GM12874 (cell line): ENCODE data around the gene MFAP3L.
A peak's percentile ranks its signal among the peaks of the same experiment; 100 is the strongest.

Experiments
- TF ChIP-seq, protein P1 (sequence below): IDR thresholded peaks from 2 replicates; pipeline ENCODE4 v1.5.1; 2011; ENCODE audit warnings: low read depth, mild to moderate bottlenecking, control low read depth, low read length, moderate library complexity; ENCODE audit not compliant: insufficient read depth

Gene MFAP3L

DNA sequence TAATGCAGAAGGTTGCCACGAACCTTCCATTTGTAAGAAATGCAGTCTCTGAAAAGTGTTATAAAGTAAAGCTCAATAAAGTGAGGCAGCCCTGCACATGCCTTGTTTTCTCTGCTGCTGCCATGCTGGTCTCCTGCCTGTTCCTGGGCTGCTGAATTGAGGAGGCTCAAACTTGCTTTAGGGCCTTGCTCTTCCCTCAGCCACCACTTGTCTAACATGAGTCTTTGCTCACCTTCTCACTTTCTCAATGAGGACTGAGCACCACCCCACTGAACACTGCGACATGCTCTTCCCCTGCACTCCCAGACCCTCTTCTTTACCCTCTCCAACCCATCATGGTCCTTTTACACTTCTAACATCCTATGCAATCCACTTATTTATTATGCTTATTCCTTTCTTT, 25.2 kb upstream of the MFAP3L start:
- TF ChIP-seq, protein P1, sequence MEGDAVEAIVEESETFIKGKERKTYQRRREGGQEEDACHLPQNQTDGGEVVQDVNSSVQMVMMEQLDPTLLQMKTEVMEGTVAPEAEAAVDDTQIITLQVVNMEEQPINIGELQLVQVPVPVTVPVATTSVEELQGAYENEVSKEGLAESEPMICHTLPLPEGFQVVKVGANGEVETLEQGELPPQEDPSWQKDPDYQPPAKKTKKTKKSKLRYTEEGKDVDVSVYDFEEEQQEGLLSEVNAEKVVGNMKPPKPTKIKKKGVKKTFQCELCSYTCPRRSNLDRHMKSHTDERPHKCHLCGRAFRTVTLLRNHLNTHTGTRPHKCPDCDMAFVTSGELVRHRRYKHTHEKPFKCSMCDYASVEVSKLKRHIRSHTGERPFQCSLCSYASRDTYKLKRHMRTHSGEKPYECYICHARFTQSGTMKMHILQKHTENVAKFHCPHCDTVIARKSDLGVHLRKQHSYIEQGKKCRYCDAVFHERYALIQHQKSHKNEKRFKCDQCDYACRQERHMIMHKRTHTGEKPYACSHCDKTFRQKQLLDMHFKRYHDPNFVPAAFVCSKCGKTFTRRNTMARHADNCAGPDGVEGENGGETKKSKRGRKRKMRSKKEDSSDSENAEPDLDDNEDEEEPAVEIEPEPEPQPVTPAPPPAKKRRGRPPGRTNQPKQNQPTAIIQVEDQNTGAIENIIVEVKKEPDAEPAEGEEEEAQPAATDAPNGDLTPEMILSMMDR, result no peak

DNA sequence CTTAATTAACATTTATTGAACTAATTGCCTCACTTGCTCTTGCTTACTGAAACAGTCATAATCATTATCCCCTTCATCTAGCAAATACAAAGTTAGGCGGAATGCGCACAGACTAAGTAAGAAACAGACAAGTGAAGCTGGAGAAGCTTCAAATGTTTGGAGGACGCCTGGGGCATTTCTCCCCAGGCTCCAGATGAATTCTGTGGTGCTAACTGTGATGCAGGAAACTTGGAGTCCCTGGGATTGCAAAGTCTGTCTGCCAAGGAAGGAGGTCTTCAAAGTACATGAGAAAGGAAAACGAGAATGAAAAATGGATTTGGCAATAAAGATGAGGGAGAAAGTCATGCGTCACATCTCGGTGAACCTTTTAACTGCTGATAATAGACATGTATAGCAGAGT, 23.6 kb upstream of the MFAP3L start:
- TF ChIP-seq, protein P1, result no peak

DNA sequence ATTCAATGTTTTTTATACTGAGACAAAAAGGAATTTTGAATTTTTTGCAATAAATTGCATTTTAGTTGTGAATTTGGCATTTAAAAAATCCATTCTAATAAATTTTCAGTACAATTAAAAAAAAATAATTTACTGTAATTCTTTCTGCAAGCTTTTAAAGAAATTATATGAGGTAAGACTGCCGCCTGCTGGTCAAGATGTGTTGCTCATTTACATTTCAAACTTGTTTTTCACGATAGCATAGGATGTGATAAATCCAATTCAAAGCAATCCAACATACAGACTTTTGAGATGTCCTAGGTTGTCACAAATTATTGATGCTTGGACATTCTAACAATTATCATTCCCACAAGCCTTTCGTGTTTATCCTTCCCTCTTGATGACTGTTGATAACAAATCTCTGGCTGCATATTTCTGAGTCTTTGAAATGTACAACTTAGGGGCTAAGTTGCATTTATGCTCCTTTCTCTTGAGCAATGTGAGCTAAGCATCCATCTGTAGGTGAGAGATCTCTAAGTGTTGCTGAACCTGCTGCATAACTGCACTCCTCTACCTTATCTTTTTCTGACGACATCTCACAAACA, 21.7 kb upstream of the MFAP3L start:
- TF ChIP-seq, protein P1, result peak; percentile 56; the same call in 1 of the 2 replicates

DNA sequence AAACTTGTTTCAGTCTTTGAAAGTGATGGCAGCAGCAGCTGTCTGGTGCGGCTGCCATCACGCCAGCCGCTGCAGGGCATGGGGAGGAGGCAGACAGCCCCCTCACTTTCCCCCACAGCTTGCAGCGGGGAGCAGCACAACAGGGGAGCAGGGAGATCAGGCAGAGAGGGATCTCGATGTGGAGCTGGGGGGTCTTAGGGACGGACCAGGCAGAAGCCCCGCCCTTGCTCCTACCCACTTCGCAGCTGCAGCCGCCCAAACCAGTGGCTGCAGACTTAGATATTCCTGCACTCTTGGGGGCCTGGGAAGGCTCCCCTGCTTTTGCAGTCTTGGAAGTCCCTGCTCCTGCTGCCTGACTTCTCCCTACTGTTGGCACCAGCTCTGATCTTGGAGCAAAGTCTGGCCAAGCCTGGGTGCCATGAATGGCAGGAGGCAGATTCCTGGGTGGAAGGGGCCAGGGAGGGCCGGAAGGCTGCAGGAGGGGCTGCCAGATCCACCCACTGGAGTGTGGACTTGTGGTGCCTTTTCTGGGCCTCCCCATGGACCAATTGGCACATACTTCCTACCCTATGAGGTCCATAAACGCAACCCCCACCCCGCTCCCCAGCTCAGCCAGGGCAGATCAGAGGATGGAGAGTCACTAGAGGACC, 14.0 kb upstream of the MFAP3L start:
- TF ChIP-seq, protein P1, result no peak

DNA sequence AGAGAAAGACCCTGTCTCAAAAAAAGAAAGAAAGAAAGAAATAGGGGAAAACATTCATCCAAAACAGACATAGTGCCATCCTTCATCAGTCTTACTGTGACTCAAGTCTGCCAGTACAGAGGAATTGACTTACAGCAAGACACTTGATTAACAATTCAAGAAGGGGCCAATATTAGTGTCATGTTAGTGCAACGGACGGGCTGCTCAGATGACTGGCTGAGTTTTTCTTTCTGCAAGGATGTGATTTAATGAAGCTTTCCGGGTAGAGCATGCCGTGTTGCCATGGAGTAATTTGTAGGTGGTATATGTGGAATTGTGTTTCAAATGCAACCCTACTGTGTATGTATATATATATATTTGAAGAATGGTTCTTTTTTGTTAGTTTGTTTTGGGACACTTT, 12.6 kb upstream of the MFAP3L start:
- TF ChIP-seq, protein P1, result no peak

DNA sequence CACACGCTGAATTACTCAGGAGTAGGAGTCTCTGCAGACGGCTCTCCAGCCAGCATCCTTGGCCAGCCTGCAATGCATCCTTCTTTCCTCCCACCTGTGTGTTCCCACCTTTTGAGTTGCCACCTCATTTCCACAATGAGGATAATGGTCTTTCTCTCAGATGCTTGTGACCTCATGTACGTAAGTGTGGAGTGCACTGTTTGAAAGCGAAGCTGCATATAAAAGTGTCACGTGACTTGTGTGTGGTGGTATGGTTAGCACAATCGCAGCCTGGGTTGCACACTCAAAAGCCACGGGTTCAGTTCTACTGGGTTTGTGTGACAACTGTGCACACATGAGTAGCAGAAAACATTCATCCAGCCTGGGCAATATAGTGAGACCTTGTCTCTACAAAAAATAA, 12.0 kb upstream of the MFAP3L start:
- TF ChIP-seq, protein P1, result no peak

DNA sequence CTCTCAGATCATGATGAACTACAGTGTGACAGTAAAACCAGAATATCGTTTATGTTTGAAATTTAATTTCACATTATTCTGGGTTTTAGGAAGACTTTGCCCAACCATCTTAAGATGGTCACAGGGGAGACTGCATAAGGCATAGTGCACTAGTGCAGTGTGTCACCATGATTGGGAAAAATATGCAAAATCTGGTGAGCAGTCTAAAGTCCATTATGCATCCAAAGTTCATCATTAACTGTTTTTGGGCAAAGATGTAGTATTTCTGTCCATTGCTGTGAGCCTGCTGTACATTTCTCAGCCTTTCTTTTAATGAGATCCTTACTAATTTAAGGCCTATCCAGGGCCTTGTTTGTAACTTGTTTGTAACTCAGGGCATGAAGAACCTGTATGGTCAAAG, 11.3 kb upstream of the MFAP3L start:
- TF ChIP-seq, protein P1, result no peak
